Measurements from ENCODE around the gene HCN4. TPM values are rescaled to one million over a fixed set of nuclear protein-coding genes. Genes with fewer than 3 reads are reported as not detected.
"Not testable (repeated sequence)": the region's sequence is repeated elsewhere in the genome, so short reads cannot be mapped to it uniquely, and the experiment has no call there.

Gene HCN4
- total RNA-seq: not detected in 2 replicates

DNA sequence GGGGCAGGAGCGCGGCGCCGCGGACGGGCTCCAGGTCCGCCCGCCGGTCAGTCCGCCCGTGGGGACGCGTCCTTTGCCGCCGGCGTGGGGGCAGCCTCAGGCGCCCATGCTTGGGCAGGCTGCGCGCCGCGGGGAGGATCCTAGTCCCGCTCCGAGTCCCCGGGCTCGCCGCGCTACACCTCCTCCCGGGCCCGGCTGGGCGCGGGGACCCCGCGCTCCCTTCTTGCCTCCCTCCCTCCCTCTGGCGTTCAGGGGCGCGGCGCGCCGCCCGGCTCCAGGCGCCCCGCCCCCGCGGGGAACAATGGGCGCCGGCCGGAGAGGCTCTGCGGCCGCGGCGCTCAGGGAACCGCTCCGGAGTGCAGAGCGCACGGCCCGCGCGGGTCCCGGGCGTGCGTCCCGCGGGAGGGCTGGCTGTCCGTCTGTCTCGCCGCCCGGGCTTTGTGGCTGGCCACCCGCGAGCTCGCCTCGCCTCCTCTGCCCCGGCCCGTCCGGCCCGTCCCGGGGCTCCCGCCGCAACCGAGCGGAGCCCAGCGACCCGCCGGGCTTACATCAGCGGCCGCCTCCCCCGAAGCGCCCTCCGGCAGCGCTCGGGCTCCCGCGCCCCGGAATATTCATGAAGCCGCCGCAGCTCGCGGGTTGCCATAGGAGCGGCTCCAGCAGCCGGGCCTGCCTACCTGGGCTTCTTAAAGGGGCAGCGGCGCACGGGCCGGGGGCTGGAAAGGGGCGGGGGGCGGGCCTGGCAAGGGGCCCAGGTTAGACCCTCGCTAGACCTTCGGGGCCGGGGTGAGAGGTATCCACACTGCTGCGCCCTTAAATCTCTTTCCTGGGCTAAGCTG is at the start of gene HCN4:
Gene HCN4, minus strand, starts transcription at position 658 of the 836 bp plus-strand sequence. CDS start 688 bp downstream, outside the sequence.
- peak; percentile 6 for DNase-seq

- DNase-seq: no peak
Observed at GRCh38 chr15:73414876-73415275, 46.1 kb upstream of the HCN4 start.

GRCh38 chr15:73403171-73403570 is 34.4 kb upstream of the HCN4 start:
- no peak for DNase-seq

GRCh38 chr15:73400222-73400621 is 31.5 kb upstream of the HCN4 start:
- not testable (repeated sequence) for DNase-seq

GRCh38 chr15:73398861-73399260 is 30.1 kb upstream of the HCN4 start:
- no peak for DNase-seq

DNA sequence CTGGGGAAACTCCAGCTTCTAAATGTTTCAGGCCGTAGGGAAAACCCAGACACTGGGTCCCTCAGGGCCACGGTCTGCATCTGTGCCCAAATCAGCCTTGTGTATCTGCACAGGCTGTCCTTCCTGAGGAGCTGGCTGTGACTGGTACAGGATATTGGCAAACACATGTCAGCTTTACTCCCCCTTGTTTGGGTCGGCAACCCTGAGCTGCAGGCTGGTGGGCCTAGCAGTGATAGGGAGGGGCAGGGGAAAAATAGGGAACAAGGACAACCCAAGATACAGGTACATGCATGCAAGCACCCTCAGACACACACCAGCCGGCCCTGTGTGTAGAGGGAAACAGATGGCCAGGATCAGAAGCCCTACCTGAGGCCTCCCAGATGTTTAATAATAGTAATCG is 28.7 kb upstream of the HCN4 start:
- no peak for DNase-seq

- no peak for DNase-seq
Observed at GRCh38 chr15:73395671-73396070, 26.9 kb upstream of the HCN4 start.

DNA sequence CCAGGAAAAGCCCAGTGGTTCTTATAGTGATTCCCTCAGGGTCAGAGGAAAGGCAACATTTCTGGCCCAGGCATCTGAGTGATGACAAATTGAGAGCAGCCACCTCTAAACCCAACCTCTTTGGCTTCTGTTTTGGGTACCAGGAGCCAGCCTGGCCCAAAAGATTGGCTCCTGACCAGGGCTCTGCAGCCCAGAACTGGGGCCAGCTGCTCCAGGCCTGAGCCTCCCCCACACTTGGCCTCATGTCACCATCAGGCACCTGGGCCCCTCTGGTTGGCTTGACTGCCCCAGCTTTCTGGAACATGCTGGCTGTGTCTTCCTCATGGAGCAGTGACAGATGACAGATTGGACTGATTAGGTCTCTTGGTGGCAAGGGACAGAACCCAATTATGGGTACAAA is 26.0 kb upstream of the HCN4 start:
- DNase-seq: no peak

- no peak for DNase-seq
Observed at GRCh38 chr15:73393336-73393735, 24.6 kb upstream of the HCN4 start.

- no peak for DNase-seq
Observed at GRCh38 chr15:73392025-73392424, 23.3 kb upstream of the HCN4 start.

GRCh38 chr15:73391128-73391872 is 22.5 kb upstream of the HCN4 start:
- DNase-seq: no peak

DNA sequence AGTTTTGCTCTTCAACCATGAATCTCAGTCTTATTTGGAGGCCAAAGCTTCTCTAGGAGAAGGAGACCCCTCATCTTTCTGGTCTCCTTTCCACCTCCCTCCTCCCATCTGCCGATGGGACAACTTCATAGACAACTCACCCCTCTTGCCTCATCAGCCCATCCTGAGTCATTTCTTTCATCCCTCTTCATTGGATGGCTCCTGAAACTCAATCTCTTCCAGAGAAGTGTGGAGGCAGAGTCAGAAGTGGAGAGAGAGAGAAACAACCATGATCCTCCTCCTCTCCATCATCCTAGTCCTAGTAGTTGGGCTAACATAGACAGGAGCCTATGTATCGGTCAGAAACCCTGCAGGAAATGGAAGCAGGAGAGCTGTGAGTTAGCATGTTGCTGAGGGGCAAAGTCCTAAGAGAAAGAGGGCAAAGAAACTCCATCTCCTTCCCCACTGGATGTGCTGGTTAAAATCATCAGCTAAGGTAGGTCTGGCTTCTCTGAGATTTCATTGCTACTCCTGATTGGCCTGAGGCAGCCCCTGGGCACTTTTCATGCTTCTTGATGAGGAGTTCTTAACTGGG is 21.3 kb upstream of the HCN4 start:
- DNase-seq: no peak

- DNase-seq: no peak
Observed at GRCh38 chr15:73389539-73389938, 20.8 kb upstream of the HCN4 start.

DNA sequence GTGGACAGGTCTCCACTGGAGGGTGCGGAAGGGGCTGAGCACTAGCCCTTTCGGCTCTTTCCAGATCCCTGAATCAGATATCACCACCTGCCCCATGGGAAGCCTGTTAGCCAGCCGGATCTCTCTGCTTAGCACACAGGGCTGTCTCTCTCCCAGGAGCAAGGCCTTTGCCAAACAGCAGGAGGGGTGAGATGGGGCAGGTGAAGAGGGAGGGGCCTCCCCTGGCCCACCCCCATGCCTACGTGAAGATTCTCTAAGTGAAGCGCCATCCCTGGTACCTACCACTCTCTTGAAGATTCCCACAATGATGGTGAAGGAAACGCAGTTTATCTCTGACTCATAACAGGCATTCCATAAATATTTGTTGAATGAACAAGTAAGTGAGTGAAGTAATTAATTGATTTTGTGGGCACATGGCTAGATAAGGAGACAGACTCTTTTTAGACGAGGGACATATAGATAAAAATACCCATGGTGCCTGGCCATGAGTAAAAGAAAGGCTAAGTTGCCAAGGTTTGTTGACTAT is 19.6 kb upstream of the HCN4 start:
- peak; percentile 9 for DNase-seq

GRCh38 chr15:73387507-73388255 is 18.9 kb upstream of the HCN4 start:
- DNase-seq: peak; percentile 5

DNA sequence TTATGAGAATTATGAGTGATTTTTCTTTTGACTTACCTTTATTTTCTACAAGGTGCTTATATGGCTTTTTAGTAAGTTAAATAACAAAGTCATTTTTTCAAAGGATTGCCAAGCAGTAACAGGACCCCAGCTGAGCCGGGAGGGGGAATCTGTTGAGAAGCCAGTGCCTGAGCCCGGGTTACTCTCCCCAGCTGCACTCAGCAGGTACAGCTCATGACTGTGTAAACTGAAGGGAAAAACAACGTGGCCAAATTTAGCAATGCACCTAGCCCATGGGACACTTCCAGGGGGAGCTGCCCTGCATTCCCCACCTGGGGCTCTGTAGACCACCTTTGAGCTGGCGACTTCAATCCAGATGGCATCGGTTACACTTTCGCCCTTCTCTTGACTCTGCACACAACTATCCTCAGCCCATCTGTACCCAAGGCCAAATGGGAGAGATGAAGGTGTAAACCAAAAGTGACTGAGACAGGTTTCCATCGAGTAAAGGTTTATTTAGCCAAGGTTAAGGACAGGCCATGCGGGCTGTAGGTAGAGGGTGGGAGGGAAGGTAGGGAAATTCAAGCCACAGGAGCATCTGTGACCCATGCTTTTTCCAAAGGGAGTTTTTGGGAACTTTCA is 18.2 kb upstream of the HCN4 start:
- DNase-seq: no peak

- DNase-seq: no peak
Observed at GRCh38 chr15:73386238-73386637, 17.5 kb upstream of the HCN4 start.

DNA sequence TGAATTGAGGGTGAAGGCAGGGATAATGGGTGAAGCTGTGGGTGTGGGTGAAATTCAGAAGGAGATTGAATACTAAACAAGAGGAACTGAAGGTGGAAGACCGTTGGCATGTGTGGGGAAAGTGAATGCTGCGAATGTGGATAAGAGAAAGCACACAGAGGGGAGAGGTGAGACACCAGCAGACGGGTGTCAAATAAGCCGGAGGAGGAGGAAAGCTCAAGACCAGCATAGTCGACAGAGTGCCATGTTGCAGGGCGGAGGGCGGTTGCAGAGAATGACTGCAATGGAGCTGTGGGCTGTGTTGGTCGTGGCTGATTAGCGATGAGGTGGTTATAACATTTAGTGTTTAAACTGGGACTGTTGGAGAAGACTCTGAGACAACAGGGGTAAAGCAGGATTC is 16.4 kb upstream of the HCN4 start:
- DNase-seq: no peak

DNA sequence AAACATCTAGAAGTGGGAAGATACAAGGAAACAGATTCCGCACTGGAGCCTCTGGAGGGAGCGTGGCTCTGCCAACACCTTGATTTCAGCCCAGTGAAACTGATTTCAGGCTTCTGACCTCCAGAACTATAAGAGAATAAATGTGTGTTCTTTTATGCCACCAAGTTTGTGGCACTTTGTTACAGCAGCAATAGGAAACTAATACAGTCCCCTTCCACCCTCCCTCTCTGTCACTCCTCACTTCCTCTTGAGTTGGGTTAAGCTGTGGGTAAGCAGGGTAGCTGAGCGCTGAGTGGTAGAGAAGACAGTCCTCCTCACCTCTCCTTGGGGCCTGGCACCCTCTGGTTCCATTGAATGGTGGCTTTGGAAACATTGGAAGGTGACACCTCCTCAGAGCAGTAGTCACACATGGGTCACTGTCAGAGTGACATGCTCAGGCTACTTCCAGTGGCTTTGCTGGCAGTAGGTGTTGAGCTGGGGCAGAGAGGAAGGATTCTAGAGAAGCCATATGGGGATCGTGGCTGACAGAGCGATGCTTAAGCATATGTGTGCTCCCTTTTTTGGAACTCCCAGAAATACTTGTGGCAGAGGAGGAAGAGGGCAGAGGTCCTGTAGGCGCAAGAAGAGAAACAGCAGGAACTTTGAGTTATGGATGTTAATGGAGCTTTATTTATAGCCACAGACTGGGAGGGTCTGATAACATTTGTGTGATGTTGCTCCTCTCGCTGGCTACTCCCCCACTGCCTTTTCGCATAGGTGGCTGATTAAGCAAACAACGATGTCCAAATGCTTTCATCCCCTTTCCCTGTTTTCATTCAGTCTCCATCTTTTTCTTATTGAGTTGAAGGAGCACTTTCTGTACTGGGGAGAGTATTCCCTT is 14.8 kb upstream of the HCN4 start:
- DNase-seq: no peak

DNA sequence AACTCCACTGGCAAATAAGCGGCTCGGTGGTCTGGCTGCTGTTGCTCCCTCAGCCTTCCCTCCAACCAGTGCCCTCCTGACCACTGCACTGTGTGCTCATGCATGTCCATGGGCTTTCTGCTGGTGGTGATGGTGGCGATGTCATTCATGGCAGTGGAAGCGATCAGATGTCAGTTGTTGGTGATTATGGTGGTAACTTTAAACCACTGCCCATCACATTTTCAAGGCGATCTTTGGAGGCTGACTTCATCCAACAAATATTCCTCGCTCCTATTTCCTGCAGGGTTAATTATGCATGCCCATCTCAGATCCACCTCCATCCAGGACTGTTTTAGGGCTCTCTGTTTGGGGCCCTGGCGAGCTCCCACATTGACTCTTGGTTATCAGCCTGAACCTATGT is 13.4 kb upstream of the HCN4 start:
- DNase-seq: no peak

DNA sequence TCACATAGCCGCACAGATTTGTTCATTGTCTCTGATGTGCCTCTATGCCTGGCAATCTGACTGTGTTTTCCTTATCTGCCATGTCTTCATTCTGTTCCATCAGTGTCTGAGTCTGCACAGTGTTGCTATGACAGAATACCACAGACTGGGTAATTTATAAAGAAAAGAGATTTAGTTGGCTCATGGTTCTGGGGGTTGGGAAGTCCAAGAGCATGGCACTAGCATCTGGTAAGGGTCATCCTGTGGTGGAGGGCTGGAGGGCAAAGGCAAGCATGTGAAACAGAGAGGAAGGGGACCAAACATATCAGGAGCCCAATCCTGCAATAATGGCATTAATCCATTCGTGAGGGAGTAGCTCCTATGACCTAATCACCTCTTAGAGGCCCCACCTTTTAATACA is 11.9 kb upstream of the HCN4 start:
- DNase-seq: no peak
